Mesothelial cell of epicardium (in vitro differentiated cells): ENCODE measurements around the gene UCP2. TPM values are rescaled to one million over a fixed set of nuclear protein-coding genes. Genes with fewer than 3 reads are reported as not detected.

ENCODE experiments used
- DNase-seq, 2 experiments: peaks; one replicate each; pipeline ENCODE4 v3.0.0; 2021; ENCODE audit warnings: low spot score in 2 of 2; ENCODE audit not compliant: unreplicated experiment in 2 of 2
- H3K27ac Mint-ChIP-seq: 2 replicates; pipeline ENCODE4 v1.8.0; 2021; ENCODE audit warnings: mixed read lengths
- H3K27me3 Mint-ChIP-seq: 2 replicates; pipeline ENCODE4 v1.8.0; 2021; ENCODE audit warnings: low read depth, mixed read lengths
- H3K36me3 Mint-ChIP-seq: 2 replicates; pipeline ENCODE4 v1.8.0; 2021; ENCODE audit warnings: mixed read lengths
- H3K4me1 Mint-ChIP-seq: 2 replicates; pipeline ENCODE4 v1.8.0; 2021; ENCODE audit warnings: mixed read lengths
- H3K4me3 Mint-ChIP-seq: 2 replicates; pipeline ENCODE4 v1.8.0; 2021; ENCODE audit warnings: mild to moderate bottlenecking, moderate library complexity, mixed read lengths
- H3K9me3 Mint-ChIP-seq: 2 replicates; pipeline ENCODE4 v1.8.0; 2021; ENCODE audit warnings: mixed read lengths
- CTCF ChIP-seq: fragments of 200-600 bp; sonication (generic); IDR thresholded peaks from one replicate; pipeline ENCODE4 v1.5.0; 2021; ENCODE audit warnings: antibody characterized with exemption; ENCODE audit not compliant: unreplicated experiment
- total RNA-seq: library from RNA; stranded (reverse); gene quantifications from 3 replicates; pipeline ENCODE4 v1.2.1, GENCODE V29; 2021

The UCP2 gene
- total RNA-seq, 1 donor from 2014 or later, result 31.5 TPM

- DNase-seq, result no peak
Measured at GRCh38 chr11:74018331-74019005, 35.8 kb upstream of the UCP2 start.

GRCh38 chr11:74017631-74018030 is 35.0 kb upstream of the UCP2 start:
- Mint-ChIP-seq H3K36me3 (peaks cover 15% of the 10 kb centered on the region), H3K27ac (no peak overlapping the region), H3K9me3 (no peaks in the 10 kb centered on the region), H3K4me1 (no peaks in the 10 kb centered on the region), H3K27me3 (no peaks in the 10 kb centered on the region), H3K4me3 (no peak overlapping the region)
- TF ChIP-seq CTCF, result no peak
- no peak for DNase-seq

More at GRCh38 chr11:74018331-74019005, 35.8 kb upstream of the UCP2 start:
- no peak overlapping the region for H3K4me3 Mint-ChIP-seq
- TF ChIP-seq CTCF, result no peak
- H3K9me3 Mint-ChIP-seq, result no peaks in the 10 kb centered on the region
- no peaks in the 10 kb centered on the region for H3K4me1 Mint-ChIP-seq
- no peaks in the 10 kb centered on the region for H3K27me3 Mint-ChIP-seq
- no peak overlapping the region for H3K27ac Mint-ChIP-seq
- H3K36me3 Mint-ChIP-seq, result peaks cover 15% of the 10 kb centered on the region

DNA sequence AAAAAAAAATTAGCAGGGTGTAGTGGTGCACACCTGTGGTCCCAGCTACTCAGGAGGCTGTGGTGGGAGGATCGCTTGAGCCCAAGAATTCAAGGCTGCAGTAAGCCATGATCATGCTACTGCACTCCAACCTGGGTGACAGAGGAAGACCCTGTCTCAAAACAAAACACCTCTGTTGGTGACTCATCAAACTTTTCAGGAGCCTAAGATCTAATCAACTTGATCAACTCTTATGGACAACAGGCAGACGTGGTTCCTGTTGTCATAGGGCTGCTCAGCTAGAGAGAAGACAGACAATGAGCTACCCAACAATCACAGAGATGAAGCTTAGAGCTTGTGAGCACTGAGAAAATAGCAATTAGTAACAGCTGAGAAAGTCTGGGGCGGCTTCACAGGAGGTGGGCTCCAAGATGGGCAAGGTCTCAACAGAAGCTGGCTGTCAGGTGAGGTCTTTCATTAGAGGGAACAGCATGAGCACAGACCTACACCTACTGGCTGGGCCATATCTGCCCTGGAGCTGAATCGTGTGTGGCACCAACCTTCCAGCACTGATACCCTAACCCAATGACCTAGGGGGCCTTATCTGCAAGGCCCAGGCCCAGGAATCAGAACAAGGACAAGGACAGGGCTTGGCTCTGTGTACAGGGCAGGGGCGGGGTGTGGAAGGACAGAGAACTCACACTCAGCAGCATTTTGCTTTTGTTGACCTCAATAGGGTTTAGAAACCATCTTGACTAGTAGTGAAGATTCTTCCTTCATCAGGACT is 33.5 kb upstream of the UCP2 start:
- no peaks in the 10 kb centered on the region for H3K9me3 Mint-ChIP-seq
- TF ChIP-seq CTCF, result no peak
- DNase-seq, result no peak
- peaks cover 23% of the 10 kb centered on the region for H3K36me3 Mint-ChIP-seq
- H3K27me3 Mint-ChIP-seq, result no peaks in the 10 kb centered on the region
- H3K4me3 Mint-ChIP-seq, result no peak overlapping the region
- no peak overlapping the region for H3K27ac Mint-ChIP-seq
- H3K4me1 Mint-ChIP-seq, result peaks cover 7% of the 10 kb centered on the region

- Mint-ChIP-seq H3K27ac (no peak overlapping the region), H3K36me3 (peaks cover 24% of the 10 kb centered on the region), H3K27me3 (no peaks in the 10 kb centered on the region), H3K4me1 (peaks cover 19% of the 10 kb centered on the region), H3K9me3 (no peaks in the 10 kb centered on the region), H3K4me3 (no peak overlapping the region)
- no peak for TF ChIP-seq CTCF
- no peak for DNase-seq
Measured at GRCh38 chr11:74014880-74015279, 32.2 kb upstream of the UCP2 start.

DNA sequence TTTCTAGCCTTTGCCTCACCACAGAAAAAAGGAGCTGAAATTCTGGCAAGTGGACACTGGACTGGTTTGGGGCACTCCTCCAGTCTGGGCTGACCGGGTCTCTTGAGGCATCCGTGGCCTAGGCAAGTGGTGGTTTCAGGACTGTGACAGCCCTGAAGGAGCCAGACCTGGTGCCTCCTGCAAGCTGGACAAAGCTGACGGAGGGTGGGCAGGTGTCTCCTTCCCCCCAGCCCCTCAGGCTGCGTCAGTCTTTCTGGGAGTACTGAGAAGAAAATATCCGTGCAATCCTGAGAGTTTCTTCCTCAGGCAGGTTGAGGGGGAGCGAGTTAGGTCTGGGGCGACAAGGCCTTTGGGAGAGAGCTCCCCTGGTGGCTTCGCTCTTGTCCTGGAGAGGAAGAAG is 30.5 kb upstream of the UCP2 start:
- Mint-ChIP-seq H3K4me1 (peaks cover 22% of the 10 kb centered on the region), H3K27me3 (no peaks in the 10 kb centered on the region), H3K4me3 (no peak overlapping the region), H3K36me3 (peaks cover 24% of the 10 kb centered on the region), H3K27ac (no peak overlapping the region), H3K9me3 (no peaks in the 10 kb centered on the region)
- DNase-seq, result no peak
- no peak for TF ChIP-seq CTCF
